ENCODE results near the gene DUSP10. TPM values are rescaled to one million over a fixed set of nuclear protein-coding genes. Genes with fewer than 3 reads are reported as not detected.

Gene DUSP10
- total RNA-seq, 1 experiment from 2014 or later, result 1.7 TPM

DNA sequence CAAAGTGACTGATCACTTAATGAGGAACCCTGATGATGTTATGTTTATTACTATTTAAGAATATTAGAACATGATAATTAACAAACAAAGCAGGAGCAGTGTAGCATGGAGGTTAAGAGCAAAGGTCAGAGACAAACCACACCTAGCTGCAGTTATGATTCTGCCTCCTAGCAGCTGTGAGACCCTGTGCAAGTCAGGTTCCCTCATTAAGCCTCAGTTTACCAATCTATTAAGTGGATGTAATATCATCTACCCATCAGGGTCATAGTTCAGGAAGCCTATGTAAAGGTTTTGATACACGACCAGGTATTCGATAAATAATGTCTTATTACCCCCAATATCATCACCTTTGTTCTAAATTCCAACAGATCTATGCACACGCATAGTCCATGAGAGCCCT lies 32.0 kb downstream of the DUSP10 start:
- ChIA-PET CTCF (no interaction called here), POLR2A (no interaction called here), RAD21 (ENCODE audit: low non-redundant PET in 1 of 2, low total read pairs in 2 of 2, uncharacterized antibody in 2 of 2, unreplicated experiment in 2 of 2) (no interaction called here)
- H3K9me3 ChIP-seq (ENCODE audit: control insufficient read depth in 1 of 2, insufficient read depth in 1 of 2, low read depth in 1 of 2, low read length in 2 of 2), result no peaks in the 10 kb centered on the region
- H3K79me2 ChIP-seq (ENCODE audit: insufficient read depth, low read length), result no peaks in the 10 kb centered on the region
- no peak overlapping the region for H3K9ac ChIP-seq (ENCODE audit: low read length)
- no peak overlapping the region for H3K4me3 ChIP-seq (replicated peaks in 1 of 2; ENCODE audit: low read depth in 1 of 2, low read length in 2 of 2)
- no peaks in the 10 kb centered on the region for H4K20me1 ChIP-seq (ENCODE audit: insufficient read depth)
- no peak for DNase-seq (ENCODE audit: low read depth, low spot score)
- intact Hi-C loops (cut with micrococcal nuclease), result no loop called here
- no peak overlapping the region for H2AFZ ChIP-seq (ENCODE audit: low read depth, low read length, poor library complexity, severe bottlenecking)
- no peaks in the 10 kb centered on the region for H3K9me2 ChIP-seq (ENCODE audit: insufficient read depth)
- no TSS peak for BruUV-seq (replicated peaks)
- H3K27ac ChIP-seq (ENCODE audit: low read depth, low read length), result no peak overlapping the region
- H3K36me3 ChIP-seq (ENCODE audit: control insufficient read depth in 1 of 2, insufficient read depth in 2 of 2, low read length in 2 of 2), result no peaks in the 10 kb centered on the region
- TF ChIP-seq ELF1 (IDR thresholded peaks at IDR 0.05; ENCODE audit: borderline replicate concordance, low read depth) (no peak), SRF (IDR thresholded peaks at IDR 0.05; ENCODE audit: low read depth) (no peak), FOSL1 (IDR thresholded peaks at IDR 0.05; ENCODE audit: low read depth) (no peak), POLR2AphosphoS5 (IDR thresholded peaks at IDR 0.05; ENCODE audit: low read depth, low read length) (no peak), CTCF (IDR thresholded peaks at IDR 0.05 in 2 of 3, conservative IDR thresholded peaks at IDR 0.05 in 1 of 3; ENCODE audit: borderline replicate concordance in 1 of 3, insufficient read depth in 1 of 3, low read depth in 2 of 3, low read length in 2 of 3) (no peak), POLR2A (IDR thresholded peaks at IDR 0.05; ENCODE audit: borderline replicate concordance, extremely low read depth, insufficient read depth, insufficient read length) (no peak), EZH2phosphoT487 (IDR thresholded peaks at IDR 0.05; ENCODE audit: borderline replicate concordance) (no peak), ZNF274 (IDR thresholded peaks at IDR 0.05; ENCODE audit: low read depth, low read length) (no peak), TCF7L2 (IDR thresholded peaks at IDR 0.05; ENCODE audit: borderline replicate concordance, extremely low read depth, insufficient read depth, insufficient read length) (no peak), JUND (IDR thresholded peaks at IDR 0.05) (no peak), CBX3 (IDR thresholded peaks at IDR 0.05; ENCODE audit: low read depth) (no peak), YY1 (IDR thresholded peaks at IDR 0.05; ENCODE audit: extremely low read depth, insufficient replicate concordance, low read depth, low read length) (no peak), EZH2 (IDR thresholded peaks at IDR 0.05) (no peak), ZBTB33 (IDR thresholded peaks at IDR 0.05; ENCODE audit: extremely low read depth, insufficient replicate concordance, low read length) (no peak), MAX (IDR thresholded peaks at IDR 0.05) (no peak), SP1 (IDR thresholded peaks at IDR 0.05; ENCODE audit: low read depth) (no peak)
- no peaks in the 10 kb centered on the region for H3K27me3 ChIP-seq (ENCODE audit: insufficient read depth, low read length)
- no peak overlapping the region for H3K4me2 ChIP-seq (ENCODE audit: low read length)
- H3K4me1 ChIP-seq (ENCODE audit: control insufficient read depth in 1 of 2, insufficient read depth in 2 of 2, low read length in 2 of 2), result peaks cover 0 to 2% of the 10 kb centered on the region in 2 experiments; a peak in 1 of 4 replicates
- no peak for ATAC-seq

Measured in HCT116 (cell line).